Kidney epithelial cell (primary cell): ENCODE measurements around the gene KRT14. TPM values are rescaled to one million over a fixed set of nuclear protein-coding genes. Genes with fewer than 3 reads are reported as not detected.
"Not testable (repeated sequence)": the region's sequence is repeated elsewhere in the genome, so short reads cannot be mapped to it uniquely, and the experiment has no call there.

Source experiments
- DNase-seq: peaks from one replicate; pipeline ENCODE4 v3.0.0-alpha.2; 2010; ENCODE audit warnings: low read depth
- H3K27me3 ChIP-seq: 2 replicates; pipeline ENCODE4 v1.6.0; 2011; ENCODE audit warnings: low read length; ENCODE audit not compliant: control insufficient read depth, insufficient read depth
- H3K36me3 ChIP-seq: 2 replicates; pipeline ENCODE4 v1.5.1; 2011; ENCODE audit warnings: low read length; ENCODE audit not compliant: control insufficient read depth, insufficient read depth
- H3K4me3 ChIP-seq: 2 replicates; pipeline ENCODE4 v1.5.1; 2011; ENCODE audit warnings: low read depth, mild to moderate bottlenecking, control low read depth, low read length
- CTCF ChIP-seq: IDR thresholded peaks from 2 replicates; pipeline ENCODE4 v1.5.1; 2011; ENCODE audit warnings: mild to moderate bottlenecking, moderate library complexity, low read length, control low read depth, inconsistent platforms; ENCODE audit not compliant: insufficient read depth, poor library complexity, severe bottlenecking
- total RNA-seq: library from RNA; depleted of rRNA; stranded (reverse); fragments of >200 nt; gene quantifications from 2 replicates; pipeline ENCODE4 v1.2.3, GENCODE V29; 2015

KRT14 gene
- total RNA-seq, 1 donor from 2014 or later: not detected

- no peak for TF ChIP-seq CTCF
- H3K4me3 ChIP-seq: no peak overlapping the region
- no peaks in the 10 kb centered on the region for H3K36me3 ChIP-seq
- H3K27me3 ChIP-seq: peaks cover 6% of the 10 kb centered on the region
- no peak for DNase-seq
Observed at GRCh38 chr17:41578538-41578937, 8.2 kb downstream of the KRT14 start.

GRCh38 chr17:41576740-41577139, 10.0 kb downstream of the KRT14 start:
- H3K27me3 ChIP-seq: peaks cover 16% of the 10 kb centered on the region
- H3K4me3 ChIP-seq, H3K36me3 ChIP-seq, DNase-seq: not testable (repeated sequence)

- DNase-seq: no peak
- H3K27me3 ChIP-seq: peaks cover 26% of the 10 kb centered on the region
- no peak overlapping the region for H3K4me3 ChIP-seq
- H3K36me3 ChIP-seq: no peaks in the 10 kb centered on the region
- no peak for TF ChIP-seq CTCF
Observed at GRCh38 chr17:41575336-41575735, 11.4 kb downstream of the KRT14 start.

GRCh38 chr17:41571561-41572434, 14.9 kb downstream of the KRT14 start, which contains the start of gene KRT9:
Gene KRT9, minus strand, starts transcription at chr17:41572059. Its CDS starts 67 bp downstream, at chr17:41571992.
- no peak for DNase-seq
- Histone ChIP-seq H3K36me3 (no peaks in the 10 kb centered on the region), H3K4me3 (no peak within 1 kb of the TSS), H3K27me3 (peaks cover 42% of the 10 kb centered on the region)
- TF ChIP-seq CTCF: no peak

GRCh38 chr17:41567317-41567716, 19.4 kb downstream of the KRT14 start:
- TF ChIP-seq CTCF: no peak
- no peak for DNase-seq
- H3K36me3 ChIP-seq: no peaks in the 10 kb centered on the region
- H3K4me3 ChIP-seq: no peak overlapping the region
- H3K27me3 ChIP-seq: peaks cover 37% of the 10 kb centered on the region

- Histone ChIP-seq H3K4me3 (no peak overlapping the region), H3K27me3 (peaks cover 22% of the 10 kb centered on the region), H3K36me3 (no peaks in the 10 kb centered on the region)
- no peak for DNase-seq
- no peak for TF ChIP-seq CTCF
Observed at GRCh38 chr17:41565338-41565737, 21.4 kb downstream of the KRT14 start.
